HG03469 (cell line): ENCODE results near the gene MEGF11.

Source experiments
- ATAC-seq: cut with Tn5 transposase; IDR thresholded peaks from one replicate; pipeline ENCODE4 v1.9.1; 2021; ENCODE audit warnings: mild to moderate bottlenecking, moderate library complexity, moderate number of reproducible peaks; ENCODE audit not compliant: unreplicated experiment

MEGF11 gene

DNA sequence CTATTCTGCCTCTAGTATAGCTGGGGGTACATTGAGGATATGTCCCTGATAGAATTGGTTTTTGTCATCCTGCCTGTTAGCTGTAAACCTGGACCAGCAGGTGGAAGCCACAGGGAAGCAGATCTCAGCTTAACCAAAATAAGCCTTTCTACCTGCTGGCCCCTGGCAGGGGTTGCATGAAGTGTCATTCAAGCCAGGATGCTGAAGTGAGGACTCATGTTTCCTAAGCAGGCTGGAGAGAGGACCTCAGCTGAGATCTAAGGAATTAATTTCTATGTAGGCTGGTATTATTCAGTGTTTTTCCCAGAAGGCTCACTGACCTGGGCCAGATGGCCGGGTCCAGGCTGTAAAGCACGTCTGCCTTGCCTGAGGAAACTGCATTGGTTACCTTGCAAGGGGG, 128.9 kb downstream of the MEGF11 start:
- ATAC-seq, result no peak

GRCh38 chr15:66123799-66124198, 129.8 kb downstream of the MEGF11 start:
- ATAC-seq, result no peak

GRCh38 chr15:66120422-66120821, 133.1 kb downstream of the MEGF11 start:
- ATAC-seq, result no peak

DNA sequence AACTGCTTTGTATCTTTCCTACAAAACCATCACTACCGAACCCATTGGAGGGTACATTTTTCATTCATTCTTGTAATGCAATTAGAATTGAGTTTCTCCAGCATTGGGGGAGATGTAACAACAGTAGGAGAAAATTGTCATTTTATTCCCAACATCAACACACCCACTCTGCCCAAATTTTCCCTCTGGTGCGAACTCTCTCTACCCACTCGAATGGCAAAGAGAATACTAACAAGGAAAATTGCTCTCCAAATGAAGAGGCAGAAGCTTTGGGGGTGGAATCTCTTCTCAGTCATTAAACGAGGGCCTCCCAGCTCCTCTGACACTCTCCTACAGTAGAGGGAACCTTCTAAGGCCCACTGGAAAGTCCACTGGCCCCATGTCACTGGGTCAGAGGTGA, 135.7 kb downstream of the MEGF11 start:
- no peak for ATAC-seq

- no peak for ATAC-seq
These were observed 137.9 kb downstream of the MEGF11 start for GRCh38 chr15:66115568-66116206.

DNA sequence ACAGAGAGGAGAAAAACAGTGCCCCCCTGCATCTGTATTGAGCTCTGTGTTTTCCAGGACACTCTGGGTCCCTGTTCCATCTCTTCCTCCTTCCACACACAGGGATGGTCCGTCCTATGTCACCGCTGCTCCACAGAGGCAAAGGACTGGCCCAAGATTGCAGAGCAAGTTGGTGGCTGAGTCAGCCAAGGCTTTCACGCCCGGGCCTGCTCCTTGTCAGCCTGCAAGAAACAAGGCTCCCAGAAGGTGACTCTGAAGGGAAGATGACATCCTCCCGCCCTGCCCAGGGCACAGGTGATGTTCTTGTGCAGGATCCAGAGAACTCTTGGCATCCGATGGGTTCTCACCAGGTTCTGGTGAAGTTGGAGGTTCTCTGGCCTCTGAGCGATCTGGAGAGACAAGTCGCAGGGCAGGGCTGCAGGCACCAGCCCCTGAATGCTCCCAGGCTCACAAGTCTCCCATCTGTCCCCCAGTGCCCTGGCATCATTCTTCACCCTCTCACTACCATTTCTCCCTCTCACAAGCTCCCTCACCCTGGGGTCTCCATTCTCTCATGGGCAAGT, 138.6 kb downstream of the MEGF11 start:
- ATAC-seq, result no peak

GRCh38 chr15:66112388-66112787, 141.2 kb downstream of the MEGF11 start:
- no peak for ATAC-seq

- ATAC-seq, result no peak
These were observed 142.2 kb downstream of the MEGF11 start for GRCh38 chr15:66111363-66111762.

DNA sequence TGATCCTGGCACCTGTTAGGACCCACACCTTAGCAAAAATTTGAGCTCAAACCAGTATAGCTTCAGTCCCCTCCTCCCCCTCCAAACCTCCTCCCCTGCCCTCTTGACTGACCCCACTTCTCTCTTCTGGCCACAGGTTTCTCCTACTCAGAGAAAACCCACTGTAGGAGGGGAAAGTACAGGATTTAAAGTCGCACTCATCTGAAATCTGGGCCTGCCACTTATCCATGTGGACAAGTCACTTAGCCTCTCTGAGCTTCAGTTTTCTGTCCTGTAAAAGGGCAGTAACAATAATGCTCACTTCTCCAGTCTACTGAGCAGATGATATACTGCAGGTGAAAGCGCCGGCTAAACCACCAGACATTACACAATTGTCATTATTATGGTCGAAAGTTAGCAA, 142.7 kb downstream of the MEGF11 start:
- ATAC-seq, result no peak

- no peak for ATAC-seq
These were observed 143.7 kb downstream of the MEGF11 start for GRCh38 chr15:66109826-66110225.

- ATAC-seq, result no peak
These were observed 144.9 kb downstream of the MEGF11 start for GRCh38 chr15:66108483-66109265.

- ATAC-seq, result no peak
These were observed 146.5 kb downstream of the MEGF11 start for GRCh38 chr15:66107070-66107469.

GRCh38 chr15:66105286-66106265, 148.0 kb downstream of the MEGF11 start:
- no peak for ATAC-seq

- ATAC-seq, result no peak
These were observed 150.3 kb downstream of the MEGF11 start for GRCh38 chr15:66103293-66103590.

- no peak for ATAC-seq
These were observed 150.8 kb downstream of the MEGF11 start for GRCh38 chr15:66102563-66103292.

DNA sequence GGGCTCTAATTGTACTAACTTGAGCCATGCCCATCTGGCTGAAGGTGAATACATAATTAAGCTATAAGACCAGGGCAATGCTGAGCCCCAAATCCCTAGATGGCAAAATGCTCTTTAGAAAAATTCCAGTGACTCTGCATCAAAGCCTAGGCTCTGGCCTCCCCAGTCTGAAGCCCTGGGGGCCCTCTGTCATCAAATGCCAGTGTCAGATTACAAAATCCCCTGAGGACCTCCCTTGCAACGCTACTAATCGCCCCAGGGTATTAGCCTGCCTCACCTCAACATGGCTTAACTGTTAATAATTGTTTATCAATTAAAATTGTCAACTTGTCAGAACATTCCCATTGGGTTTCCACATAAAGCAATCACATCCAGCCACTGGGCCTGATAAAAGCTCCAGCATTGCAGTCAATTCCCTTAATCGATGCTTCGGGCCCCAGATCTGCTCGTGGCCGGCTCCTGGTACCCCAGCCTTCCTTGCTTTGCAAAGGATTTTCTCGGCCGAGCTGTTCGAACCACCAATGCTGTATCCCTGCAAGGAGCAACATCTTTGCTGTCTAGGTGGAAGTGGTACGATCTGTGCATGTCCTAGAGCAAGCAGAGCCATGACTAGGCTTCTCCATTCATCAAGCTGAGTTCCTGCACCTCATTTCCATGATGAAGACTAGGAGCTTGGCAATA, 151.7 kb downstream of the MEGF11 start:
- no peak for ATAC-seq

DNA sequence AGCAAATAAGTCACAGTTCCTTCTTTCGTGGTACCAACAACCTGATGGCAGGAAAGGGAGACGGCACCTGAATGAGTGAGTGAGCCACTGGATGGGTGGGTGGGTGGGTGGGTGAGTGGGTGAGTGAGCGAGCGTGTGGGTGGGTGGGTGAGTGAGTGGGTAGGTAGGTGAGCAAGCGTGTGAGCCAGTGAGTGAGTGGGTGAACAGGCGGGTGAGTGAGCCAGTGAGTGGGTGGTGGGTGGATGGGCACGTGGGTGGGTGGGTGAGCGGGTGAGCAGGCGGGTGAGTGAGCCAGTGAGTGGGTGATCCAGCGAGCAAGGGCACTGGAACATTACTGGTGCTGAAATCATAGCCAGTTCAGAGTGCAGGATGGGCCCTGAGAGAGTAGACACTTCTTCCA, 152.8 kb downstream of the MEGF11 start:
- no peak for ATAC-seq

- no peak for ATAC-seq
These were observed 153.4 kb downstream of the MEGF11 start for GRCh38 chr15:66099950-66100671.

- ATAC-seq, result no peak
These were observed 155.6 kb downstream of the MEGF11 start for GRCh38 chr15:66098022-66098363.
